GM12874 (cell line): Measurements from ENCODE around the gene GPX2.

Experiments
- CTCF ChIP-seq: IDR thresholded peaks from 2 replicates; pipeline ENCODE4 v1.5.1; 2011; ENCODE audit warnings: low read depth, mild to moderate bottlenecking, control low read depth, low read length, moderate library complexity; ENCODE audit not compliant: insufficient read depth

GPX2 gene

GRCh38 chr14:64958201-64958600, 15.7 kb upstream of the GPX2 start:
- no peak for TF ChIP-seq CTCF

- no peak for TF ChIP-seq CTCF
Observed at GRCh38 chr14:64956697-64957406, 14.3 kb upstream of the GPX2 start.

GRCh38 chr14:64955297-64955696, 12.8 kb upstream of the GPX2 start:
- TF ChIP-seq CTCF, result no peak

- TF ChIP-seq CTCF, result no peak
Observed at GRCh38 chr14:64954491-64955240, 12.1 kb upstream of the GPX2 start.

GRCh38 chr14:64953661-64954060, 11.1 kb upstream of the GPX2 start:
- TF ChIP-seq CTCF, result no peak

DNA sequence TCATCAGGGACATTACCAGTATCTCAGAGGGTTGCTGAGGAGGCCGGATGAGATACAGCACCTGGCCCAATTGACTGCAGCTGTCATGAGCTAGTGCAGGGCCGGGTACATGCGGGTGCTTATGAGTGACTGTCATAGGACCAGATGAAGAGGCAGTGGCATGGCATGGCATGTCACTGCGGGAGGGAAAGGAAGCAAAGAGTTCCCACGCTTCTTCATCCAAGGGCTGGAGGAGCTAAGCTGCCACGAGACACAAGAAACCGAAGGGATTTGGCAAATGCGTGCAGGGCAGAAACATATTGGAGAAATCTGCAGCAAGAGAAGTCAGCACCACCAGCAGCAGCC, 10.7 kb upstream of the GPX2 start:
- no peak for TF ChIP-seq CTCF

DNA sequence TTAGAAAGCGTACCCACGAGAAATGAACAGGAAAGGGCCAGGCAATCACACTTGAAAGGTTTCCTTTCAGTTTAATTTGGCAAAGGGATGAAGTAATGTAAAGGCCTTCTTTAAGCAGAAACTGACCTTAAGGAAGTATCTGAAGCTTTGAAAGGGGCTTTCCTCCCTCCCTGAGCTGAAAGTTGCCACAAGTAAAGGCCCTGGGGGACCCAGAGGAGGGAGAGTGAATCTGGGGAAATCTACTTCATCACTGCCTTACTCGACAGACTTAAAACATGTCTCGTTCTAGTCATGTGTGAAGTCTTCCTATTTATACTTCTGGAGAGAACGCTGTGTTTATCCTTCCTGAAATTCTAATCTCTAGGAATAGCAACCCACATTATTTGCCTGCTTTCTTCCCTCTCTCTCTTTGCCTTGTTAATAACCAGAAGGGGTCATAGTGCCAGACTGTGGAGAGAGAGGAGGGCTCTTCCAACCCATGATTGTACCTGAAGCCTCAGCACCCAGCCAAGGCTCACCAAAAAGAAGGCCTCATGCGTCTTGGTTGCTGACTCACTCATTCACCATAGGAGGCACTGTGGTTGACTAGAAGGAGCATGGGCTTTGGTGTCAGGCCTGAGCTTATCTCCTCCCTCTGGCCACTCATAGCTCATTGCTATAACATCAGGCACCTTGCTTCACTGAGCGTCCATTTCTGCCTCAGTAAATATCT, 10.2 kb upstream of the GPX2 start:
- peak; percentile 45; the same call in 1 of the 2 replicates for TF ChIP-seq CTCF
